Parathyroid adenoma (tissue), 2 donors: Measurements from ENCODE around the gene KLF1.

Experiments used
- H2AFZ ChIP-seq: fragments of 300-600 bp; sonication (generic); one replicate; pipeline ENCODE4 v1.7.0; 2017; ENCODE audit warnings: antibody characterized with exemption, mild to moderate bottlenecking
- H3K27ac ChIP-seq: fragments of 300-600 bp; sonication (generic); one replicate; pipeline ENCODE4 v1.7.0; 2017
- H3K27me3 ChIP-seq: fragments of 300-600 bp; sonication (generic); one replicate; pipeline ENCODE4 v1.7.0; 2017; ENCODE audit warnings: low read length; ENCODE audit not compliant: control insufficient read depth, insufficient read depth
- H3K36me3 ChIP-seq: fragments of 300-600 bp; sonication (generic); one replicate; pipeline ENCODE4 v1.7.0; 2017; ENCODE audit warnings: low read length; ENCODE audit not compliant: control insufficient read depth, insufficient read depth
- H3K4me1 ChIP-seq: fragments of 300-600 bp; sonication (generic); one replicate; pipeline ENCODE4 v1.7.0; 2017; ENCODE audit warnings: control low read depth
- H3K4me2 ChIP-seq: fragments of 300-600 bp; sonication (generic); one replicate; pipeline ENCODE4 v1.7.0; 2017; ENCODE audit warnings: low read length
- H3K4me3 ChIP-seq: fragments of 300-600 bp; sonication (generic); one replicate; pipeline ENCODE4 v1.7.0; 2017; ENCODE audit warnings: low read depth, low read length
- H3K79me2 ChIP-seq: fragments of 300-600 bp; sonication (generic); one replicate; pipeline ENCODE4 v1.7.0; 2017; ENCODE audit warnings: control low read depth
- H3K9ac ChIP-seq: fragments of 300-600 bp; sonication (generic); one replicate; pipeline ENCODE4 v1.7.0; 2017; ENCODE audit warnings: mild to moderate bottlenecking
- H3K9me3 ChIP-seq: fragments of 300-600 bp; sonication (generic); one replicate; pipeline ENCODE4 v1.7.0; 2017; ENCODE audit warnings: low read length; ENCODE audit not compliant: control insufficient read depth
- CTCF ChIP-seq: fragments of 300-600 bp; sonication (generic); IDR thresholded peaks from one replicate; pipeline ENCODE4 v1.7.0; 2017; ENCODE audit warnings: antibody characterized with exemption, mild to moderate bottlenecking
- donor health status: primary hyperparathyroidism.

The KLF1 gene

GRCh38 chr19:12864721-12865715 lies 22.0 kb downstream of the KLF1 start:
- Histone ChIP-seq H3K9ac (no peak overlapping the region), H3K9me3 (no peaks in the 10 kb centered on the region), H3K4me1 (no peaks in the 10 kb centered on the region), H3K27ac (no peak overlapping the region), H3K79me2 (no peaks in the 10 kb centered on the region), H3K36me3 (no peaks in the 10 kb centered on the region), H2AFZ (no peak overlapping the region), H3K4me3 (no peak overlapping the region), H3K27me3 (no peaks in the 10 kb centered on the region), H3K4me2 (no peak overlapping the region)
- no peak for TF ChIP-seq CTCF

GRCh38 chr19:12864143-12864542 lies 22.9 kb downstream of the KLF1 start:
- no peaks in the 10 kb centered on the region for H3K27me3 ChIP-seq

GRCh38 chr19:12859546-12859945 lies 27.5 kb downstream of the KLF1 start:
- H3K4me2 ChIP-seq = no peak overlapping the region
- TF ChIP-seq CTCF = no peak

More at GRCh38 chr19:12864143-12864542, 22.9 kb downstream of the KLF1 start:
- Histone ChIP-seq H3K4me2 (no peak overlapping the region), H3K4me3 (no peak overlapping the region), H3K9me3 (no peaks in the 10 kb centered on the region), H3K4me1 (no peaks in the 10 kb centered on the region), H3K27ac (no peak overlapping the region), H3K9ac (no peak overlapping the region), H2AFZ (no peak overlapping the region), H3K79me2 (no peaks in the 10 kb centered on the region), H3K36me3 (no peaks in the 10 kb centered on the region)
- no peak for TF ChIP-seq CTCF

GRCh38 chr19:12858041-12858928 lies 28.7 kb downstream of the KLF1 start:
- Histone ChIP-seq H3K27ac (no peak overlapping the region), H3K4me1 (no peaks in the 10 kb centered on the region), H3K9ac (no peak overlapping the region), H3K4me2 (no peak overlapping the region), H3K9me3 (peaks cover 3% of the 10 kb centered on the region), H2AFZ (no peak overlapping the region), H3K79me2 (no peaks in the 10 kb centered on the region), H3K4me3 (no peak overlapping the region), H3K36me3 (no peaks in the 10 kb centered on the region), H3K27me3 (no peaks in the 10 kb centered on the region)
- no peak for TF ChIP-seq CTCF

More at GRCh38 chr19:12859546-12859945, 27.5 kb downstream of the KLF1 start:
- no peaks in the 10 kb centered on the region for H3K27me3 ChIP-seq
- no peak overlapping the region for H3K27ac ChIP-seq
- no peaks in the 10 kb centered on the region for H3K79me2 ChIP-seq
- H3K9ac ChIP-seq = no peak overlapping the region
- no peaks in the 10 kb centered on the region for H3K4me1 ChIP-seq
- peaks cover 3% of the 10 kb centered on the region for H3K9me3 ChIP-seq
- H2AFZ ChIP-seq = no peak overlapping the region
- H3K36me3 ChIP-seq = no peaks in the 10 kb centered on the region
- H3K4me3 ChIP-seq = no peak overlapping the region
